ENCODE measurements around the gene PRRT2. TPM values are rescaled to one million over a fixed set of nuclear protein-coding genes. Genes with fewer than 3 reads are reported as not detected.
"Not testable (repeated sequence)": the region's sequence is repeated elsewhere in the genome, so short reads cannot be mapped to it uniquely, and the experiment has no call there.

The PRRT2 gene
- polyA plus RNA-seq, 4 donors = 10.0 to 28.8 (median 18.2) TPM

- peak; percentile 92 to 99 (median 96) for DNase-seq (ENCODE audit: low read depth in 4 of 4, low spot score in 2 of 4)
These were observed 21.6 kb upstream of the PRRT2 start, which contains the start of gene KIF22 for GRCh38 chr16:29790183-29790948. KIF22 (plus strand) TSS chr16:29790751; CDS start chr16:29790760, 9 bp downstream.

GRCh38 chr16:29790949-29791844 is 20.8 kb upstream of the PRRT2 start:
- DNase-seq (ENCODE audit: low read depth in 4 of 4, low spot score in 2 of 4) = no peak

DNA sequence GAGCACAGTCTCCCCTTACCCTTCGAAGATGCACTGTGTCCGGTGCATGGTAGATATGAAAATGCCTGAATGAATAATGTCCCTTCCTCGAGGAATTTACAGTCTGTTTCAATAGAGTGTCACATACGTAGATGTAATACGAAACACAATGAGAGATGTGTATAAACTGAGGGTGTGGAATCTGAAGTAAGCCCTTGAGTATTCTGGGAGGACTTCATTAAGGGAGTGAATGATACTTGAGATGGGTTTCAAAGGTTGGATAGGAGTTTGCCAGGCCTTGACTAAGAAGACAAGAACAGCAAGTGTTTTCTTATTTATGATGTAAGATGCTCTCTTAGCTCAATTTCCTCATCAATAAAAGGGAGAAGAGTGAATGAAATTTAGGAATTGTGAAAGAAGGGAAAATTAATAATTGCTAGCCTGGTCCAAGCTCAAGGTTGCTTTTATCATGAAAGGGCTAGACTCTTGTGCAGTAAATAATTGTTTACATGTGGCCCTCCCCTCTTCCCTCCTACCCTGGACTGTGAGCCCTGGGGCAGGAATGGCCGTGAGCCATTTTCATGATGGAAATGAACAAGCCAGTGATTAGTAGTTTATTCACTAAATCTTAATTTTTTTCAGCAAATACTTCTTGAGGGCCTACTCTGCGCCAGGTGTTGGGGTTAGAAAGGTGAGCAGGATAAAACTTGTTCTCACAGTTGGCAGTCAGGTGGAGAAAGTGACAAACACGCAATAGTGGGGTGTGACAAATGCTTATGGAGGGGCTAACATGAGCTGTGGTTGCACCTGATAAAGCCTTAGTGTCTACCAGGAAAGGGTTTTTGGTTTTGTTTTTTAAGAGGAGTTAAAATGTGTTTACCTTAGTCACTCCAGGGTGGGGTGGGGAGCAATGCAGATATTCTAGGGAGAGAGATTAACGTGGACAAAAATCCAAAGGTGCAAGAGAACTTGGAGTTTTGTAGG is 19.9 kb upstream of the PRRT2 start:
- DNase-seq (ENCODE audit: low read depth in 4 of 4, low spot score in 2 of 4) = no peak

- DNase-seq (ENCODE audit: low read depth in 4 of 4, low spot score in 2 of 4) = not testable (repeated sequence)
These were observed 18.8 kb upstream of the PRRT2 start for GRCh38 chr16:29793153-29793552.

DNA sequence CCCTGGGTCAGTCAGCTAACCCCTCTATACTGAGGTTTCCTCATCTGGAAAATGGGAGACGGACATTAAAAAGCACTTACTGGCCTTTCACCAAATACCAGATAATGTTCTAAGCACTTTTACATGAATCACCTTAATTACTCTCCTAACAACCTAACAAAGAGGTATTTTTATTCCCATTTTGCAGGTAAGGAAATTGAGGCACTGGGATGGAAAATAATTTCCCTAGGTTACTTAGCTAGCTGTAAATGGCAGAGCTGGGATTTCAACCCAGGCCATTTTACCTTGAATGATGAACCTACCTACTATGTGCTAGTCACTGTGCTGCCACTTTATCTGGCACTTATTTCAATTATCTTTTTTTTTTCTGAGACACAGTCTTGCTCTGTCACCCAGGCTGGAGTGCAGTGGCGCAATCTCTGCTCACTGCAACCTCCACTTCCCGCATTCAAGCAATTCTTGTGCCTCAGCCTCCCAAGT is 17.7 kb upstream of the PRRT2 start:
- DNase-seq (ENCODE audit: low read depth in 4 of 4, low spot score in 2 of 4) = no peak

GRCh38 chr16:29802416-29802935 is 9.5 kb upstream of the PRRT2 start:
- DNase-seq (ENCODE audit: low read depth in 4 of 4, low spot score in 2 of 4) = no peak

DNA sequence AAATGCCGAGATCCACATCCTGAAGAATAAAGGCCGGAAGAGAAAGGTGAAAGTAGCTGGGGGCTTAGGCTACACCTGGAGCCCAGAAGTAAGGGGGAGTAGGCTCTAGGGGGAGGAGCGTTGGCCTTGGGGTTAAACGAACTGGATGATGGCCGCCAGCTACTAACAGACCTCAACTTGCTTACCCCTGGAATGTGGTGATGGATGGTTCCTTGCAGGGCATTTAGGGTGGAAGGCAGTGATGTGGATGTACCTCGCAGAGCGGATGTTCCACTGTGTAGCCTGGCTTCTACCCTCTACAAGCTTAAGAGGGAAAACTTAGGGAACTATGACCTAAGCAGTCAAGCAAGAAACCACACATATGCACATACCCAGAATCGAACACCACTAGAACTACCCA is 8.0 kb upstream of the PRRT2 start:
- DNase-seq (ENCODE audit: low read depth in 4 of 4, low spot score in 2 of 4) = no peak

- DNase-seq (ENCODE audit: low read depth in 4 of 4, low spot score in 2 of 4) = no peak
These were observed 7.3 kb upstream of the PRRT2 start for GRCh38 chr16:29804455-29805231.

DNA sequence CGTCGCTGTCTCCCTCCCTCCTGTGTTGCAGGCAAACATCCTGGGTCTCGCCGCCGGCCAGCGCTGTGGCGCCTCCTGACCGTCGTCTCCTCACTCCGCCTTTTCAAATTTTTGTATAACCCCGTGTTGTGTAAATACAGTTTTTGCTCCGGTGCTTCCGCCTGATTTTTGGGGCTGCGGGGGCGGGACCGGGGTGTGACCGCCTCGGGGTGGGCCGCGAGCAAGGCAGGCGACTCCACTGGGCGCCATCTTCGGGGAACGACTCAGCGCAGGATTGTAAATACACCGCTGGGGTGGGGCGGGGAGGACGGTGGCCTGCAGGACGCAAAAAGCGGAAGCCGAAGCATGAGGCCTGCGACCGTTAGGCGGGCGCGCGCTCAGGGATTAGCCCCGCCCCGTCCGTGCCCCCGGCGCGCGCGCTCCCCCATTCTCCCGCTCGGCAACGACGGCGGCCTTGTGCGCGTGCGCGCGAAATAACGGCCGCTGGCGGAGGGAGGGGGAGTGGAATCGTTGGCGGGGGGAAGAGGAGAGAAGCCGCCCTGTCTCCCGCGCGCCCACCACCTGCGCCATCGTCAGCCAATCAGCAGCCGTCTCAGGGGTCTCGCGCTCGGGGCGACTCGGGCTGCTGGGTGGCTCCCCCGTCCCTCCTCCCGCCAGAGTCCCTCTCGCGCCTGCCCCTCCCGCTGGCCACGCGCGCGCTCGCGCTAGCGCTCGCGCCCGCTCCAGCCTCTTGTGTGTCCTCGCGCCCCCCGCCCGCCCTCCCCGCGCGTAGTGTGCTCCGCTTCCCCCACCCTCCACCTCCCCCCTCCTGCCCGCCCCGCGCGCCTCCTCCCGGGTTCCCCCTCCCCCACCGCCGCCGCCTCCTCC is 6.5 kb upstream of the PRRT2 start:
- DNase-seq (ENCODE audit: low read depth in 4 of 4, low spot score in 2 of 4) = peak; percentile 93 to 95 (median 94)

DNA sequence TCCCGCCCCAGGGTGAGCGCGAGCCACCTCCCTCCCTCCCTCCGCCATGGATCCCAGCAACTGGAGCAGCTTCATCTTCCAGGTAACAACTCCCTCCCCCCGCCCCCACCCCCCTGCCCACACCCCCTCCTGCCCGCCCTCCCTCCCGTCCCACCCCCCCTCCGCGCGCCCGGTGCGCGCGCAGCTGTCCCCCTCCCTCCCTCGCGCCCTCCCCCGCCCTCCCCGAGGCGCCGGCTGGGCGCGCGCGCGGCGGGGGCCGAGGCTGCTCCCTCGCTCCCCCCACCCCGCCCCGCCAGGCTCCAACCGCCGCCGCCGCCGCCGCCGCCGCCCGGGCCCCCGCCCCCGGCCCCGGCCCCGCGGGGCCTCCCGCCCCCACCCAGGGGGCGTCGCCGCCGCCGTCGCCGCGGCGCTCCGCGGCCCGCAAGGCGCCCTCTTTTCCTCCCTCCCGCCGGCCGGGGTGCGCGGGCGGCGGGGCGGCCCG is 5.9 kb upstream of the PRRT2 start, which contains the start of gene MAZ:
Gene MAZ (plus strand): TSS at position 431 of the 481 bp plus-strand sequence. CDS start 173 bp downstream, outside the sequence.
- no peak for DNase-seq (ENCODE audit: low read depth in 4 of 4, low spot score in 2 of 4)

- DNase-seq (ENCODE audit: low read depth in 4 of 4, low spot score in 2 of 4) = no peak
These were observed 5.2 kb upstream of the PRRT2 start for GRCh38 chr16:29806641-29807425.

GRCh38 chr16:29807426-29808218 is 4.4 kb upstream of the PRRT2 start:
- peak in 2 of 4 donors; percentile 81 to 85 for DNase-seq (ENCODE audit: low read depth in 4 of 4, low spot score in 2 of 4)

DNA sequence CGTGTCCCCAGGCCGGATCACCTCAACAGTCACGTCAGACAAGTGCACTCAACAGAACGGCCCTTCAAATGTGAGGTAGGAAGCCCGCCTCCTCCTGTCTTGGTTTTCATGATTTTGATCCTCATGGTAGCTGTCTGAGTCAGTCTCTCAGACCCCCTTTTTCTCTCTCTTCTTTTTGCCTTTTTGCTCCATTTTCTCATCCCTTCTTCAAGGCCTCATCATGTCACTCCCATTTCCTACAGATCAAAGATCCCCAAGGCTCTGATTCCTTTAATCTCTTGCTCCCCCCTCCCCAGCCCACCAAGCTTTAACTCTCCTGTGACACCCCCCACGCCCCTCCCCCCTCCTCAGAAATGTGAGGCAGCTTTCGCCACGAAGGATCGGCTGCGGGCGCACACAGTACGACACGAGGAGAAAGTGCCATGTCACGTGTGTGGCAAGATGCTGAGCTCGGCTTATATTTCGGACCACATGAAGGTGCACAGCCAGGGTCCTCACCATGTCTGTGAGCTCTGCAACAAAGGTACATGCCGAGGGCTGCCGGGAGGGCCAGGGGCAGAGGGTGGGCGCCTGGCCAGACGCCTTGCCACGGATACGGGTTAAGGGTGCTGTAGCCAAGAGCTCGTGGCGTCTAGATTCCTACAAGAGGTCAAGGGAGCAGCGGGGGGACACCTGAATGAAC is 3.6 kb upstream of the PRRT2 start:
- no peak for DNase-seq (ENCODE audit: low read depth in 4 of 4, low spot score in 2 of 4)

DNA sequence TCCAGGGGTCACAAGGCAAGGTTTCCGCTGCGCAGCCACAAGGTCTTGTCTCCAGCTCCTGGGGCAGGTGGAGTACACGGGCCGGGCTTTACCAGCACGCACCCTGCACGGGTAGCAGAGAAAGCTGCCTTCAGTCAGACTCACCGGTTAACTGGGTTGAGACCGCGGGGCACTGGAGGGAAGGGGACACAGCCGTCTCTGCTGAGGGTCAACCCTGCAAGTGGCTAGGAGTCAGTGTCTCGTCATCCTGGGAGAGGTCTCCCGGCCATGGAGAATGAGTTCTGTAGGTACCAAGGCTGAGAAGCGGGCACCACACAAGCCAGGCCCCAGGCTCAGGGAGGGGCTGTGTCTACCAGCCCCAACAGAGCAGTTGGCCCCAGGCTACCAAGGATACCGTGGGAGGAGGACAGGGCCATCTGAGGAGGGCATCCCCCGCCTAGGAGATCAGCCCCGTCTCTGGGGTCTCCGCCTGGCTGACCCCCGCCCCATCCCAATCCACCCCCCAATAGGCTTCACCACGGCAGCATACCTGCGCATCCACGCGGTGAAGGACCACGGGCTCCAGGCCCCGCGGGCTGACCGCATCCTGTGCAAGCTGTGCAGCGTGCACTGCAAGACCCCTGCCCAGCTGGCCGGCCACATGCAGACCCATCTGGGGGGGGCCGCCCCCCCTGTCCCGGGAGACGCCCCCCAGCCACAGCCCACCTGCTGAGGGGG is 2.8 kb upstream of the PRRT2 start:
- no peak for DNase-seq (ENCODE audit: low read depth in 4 of 4, low spot score in 2 of 4)

All from left renal cortex interstitium (tissue), 4 donors.